Adrenal gland (tissue), 12 donors: ENCODE results near the gene CD300H. TPM values are rescaled to one million over a fixed set of nuclear protein-coding genes. Genes with fewer than 3 reads are reported as not detected.
"Not testable (repeated sequence)": the region's sequence is repeated elsewhere in the genome, so short reads cannot be mapped to it uniquely, and the experiment has no call there.

Experiments
- DNase-seq, 7 donors: peaks; one replicate each; pipeline ENCODE4 v3.0.0-alpha.2; 2019 to 2020
- H3K27ac ChIP-seq, 5 donors: fragments of 200-600 bp; sonication (generic) in 4 of 5; 1 replicate in 3 of 5; 2 replicates in 2 of 5; pipeline versions ENCODE4 v1.5.1 to v1.8.0; 2016 to 2020; ENCODE audit warnings: mild to moderate bottlenecking in 1 of 5
- H3K27me3 ChIP-seq: fragments of 200-600 bp; 2 replicates; pipeline ENCODE4 v1.8.0; 2021
- H3K36me3 ChIP-seq, 2 donors: fragments of 200-600 bp; replicated peaks in 1 of 2; 1 replicate in 1 of 2; 2 replicates in 1 of 2; pipeline versions ENCODE4 v1.5.1 to v1.8.0; 2018 to 2022
- H3K4me1 ChIP-seq, 2 donors: fragments of 200-600 bp; replicated peaks in 1 of 2; 1 replicate in 1 of 2; 2 replicates in 1 of 2; pipeline versions ENCODE4 v1.5.1 to v1.8.0; 2018 to 2021
- H3K4me3 ChIP-seq, 4 donors: fragments of 200-600 bp; sonication (generic) in 3 of 4; one replicate each; pipeline ENCODE4 v1.5.1; 2016 to 2018
- H3K9me3 ChIP-seq, 3 donors: fragments of 200-600 bp; sonication (generic) in 1 of 3; replicated peaks in 1 of 3; 1 replicate in 2 of 3; 2 replicates in 1 of 3; pipeline versions ENCODE4 v1.5.1 to v1.8.0; 2016 to 2021
- CTCF ChIP-seq, 6 experiments: fragments of 450-650 bp in 4 of 6; fragments of 200-600 bp in 2 of 6; sonication (generic) in 1 of 6; IDR thresholded peaks; 1 replicate in 5 of 6; 2 replicates in 1 of 6; pipeline versions ENCODE4 v1.5.1 to v1.8.0; 2016 to 2021; ENCODE audit warnings: antibody characterized with exemption in 6 of 6, mild to moderate bottlenecking in 2 of 6, moderate library complexity in 1 of 6
- POLR2A ChIP-seq, 2 donors: fragments of 450-650 bp; IDR thresholded peaks; one replicate each; pipeline ENCODE4 v1.6.1; 2017; ENCODE audit warnings: antibody characterized with exemption in 2 of 2, mild to moderate bottlenecking in 2 of 2, moderate library complexity in 1 of 2
- WGBS, 4 donors: extraction: QIAGEN DNeasy Blood & Tissue Kit in 2 of 4; methylation state at CpG; one replicate each; pipeline versions ENCODE4 v1.1.5 to v1.1.7; 2013 to 2017; 5-methylcytosine and 5-hydroxymethylcytosine counted together
- intact Hi-C, 2 donors: fragments of 100-400 bp; cut with DNase I; formaldehyde crosslinking; loops; one replicate each; pipeline versions ENCODE4 v1.14.1 to v1.15.0; 2022 to 2023
- polyA plus RNA-seq, 3 donors: library from polyadenylated mRNA; stranded (reverse); fragments of 200-250 nt in 2 of 3; fragments of 350-450 nt in 1 of 3; fragmentation: Illumina TruSeq in 1 of 3; extraction: RNeasy Lipid Tissue Mini Kit (QIAGEN cat#74804) in 1 of 3; gene quantifications; one replicate each; pipeline ENCODE4 v1.2.3, GENCODE V29; 2013 to 2014
- total RNA-seq, 9 donors: library from RNA; depleted of rRNA in 4 of 9; stranded (reverse); fragments of >200 nt in 4 of 9; fragments of 120-200 nt in 1 of 9; fragmentation: NEBNext Ultra II Directional in 1 of 9; extraction: Animal tissue kit (Norgen Biotek cat#: 25700) in 1 of 9; gene quantifications; one replicate each; pipeline versions ENCODE4 v1.1.0 to v1.2.4, GENCODE V29; 2013 to 2023
- donor health status: healthy with polysubstance abuse.
- donor health status: Bipolar disorder and iron deficiency.
- donor health status: DM: yes; HTN: yes; CAD: no.
- donor health status: DM: no; HTN: no; CAD: no.
- donor health status: DM: no; HTN: no; CAD: no.
- donor health status: DM: yes; HTN: yes; CAD: no.

CD300H gene
- total and polyA plus RNA-seq, 12 donors, result not detected

- H3K4me3 ChIP-seq, result no peak overlapping the region
- no peak for DNase-seq
- no peaks in the 10 kb centered on the region for H3K9me3 ChIP-seq
- no peaks in the 10 kb centered on the region for H3K36me3 ChIP-seq
- no peak overlapping the region for H3K27ac ChIP-seq
- no peaks in the 10 kb centered on the region for H3K27me3 ChIP-seq
- WGBS, 4 donors, result 86 to 94% (median 92%) methylated on average over 1 of the region's 1 CpG
- TF ChIP-seq POLR2A (IDR thresholded peaks at IDR 0.05), result no peak
- no peak for TF ChIP-seq CTCF (IDR thresholded peaks at IDR 0.05)
- intact Hi-C loops, result no loop called here
- no peaks in the 10 kb centered on the region for H3K4me1 ChIP-seq
These were observed 4.0 kb downstream of the CD300H start for GRCh38 chr17:74563358-74563757.

DNA sequence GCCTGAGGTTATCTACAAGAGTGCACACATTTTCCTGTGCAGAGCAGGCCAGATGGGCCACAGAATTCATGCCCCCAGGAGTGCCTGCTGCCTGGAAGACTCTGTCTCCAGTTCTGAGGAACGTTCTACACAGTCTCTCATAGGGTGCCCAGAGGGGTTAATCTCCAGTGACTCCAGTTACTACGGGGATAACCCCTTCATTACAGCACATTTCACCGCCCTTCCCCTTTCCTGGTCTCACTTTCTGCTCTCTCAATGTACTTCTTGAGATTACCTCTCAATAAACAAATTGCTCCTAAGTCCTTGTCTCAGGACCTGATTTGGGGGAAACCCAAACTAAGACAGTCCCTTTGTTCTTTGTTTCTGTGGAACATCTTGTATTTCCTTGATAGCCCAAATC is 5.7 kb downstream of the CD300H start:
- intact Hi-C loops, result no loop called here
- no peaks in the 10 kb centered on the region for H3K27me3 ChIP-seq
- no peaks in the 10 kb centered on the region for H3K4me1 ChIP-seq
- DNase-seq, result no peak
- WGBS, 4 donors, result 57 to 67% (median 58%) methylated on average over 3 of the region's 3 CpGs
- H3K27ac ChIP-seq, result no peak overlapping the region
- H3K4me3 ChIP-seq, result no peak overlapping the region
- no peaks in the 10 kb centered on the region for H3K9me3 ChIP-seq
- TF ChIP-seq CTCF (IDR thresholded peaks at IDR 0.05) (no peak), POLR2A (IDR thresholded peaks at IDR 0.05) (no peak)
- H3K36me3 ChIP-seq, result no peaks in the 10 kb centered on the region

- Histone ChIP-seq H3K9me3 (no peaks in the 10 kb centered on the region), H3K27ac (no peak overlapping the region), H3K27me3 (no peaks in the 10 kb centered on the region), H3K36me3 (no peaks in the 10 kb centered on the region), H3K4me3 (no peak overlapping the region), H3K4me1 (no peaks in the 10 kb centered on the region)
- 68 to 86% (median 74%) methylated on average over 6 of the region's 6 CpGs for WGBS, 4 donors
- intact Hi-C loops, result no loop called here
- TF ChIP-seq CTCF (IDR thresholded peaks at IDR 0.05), result no peak
- TF ChIP-seq POLR2A (IDR thresholded peaks at IDR 0.05), result no peak
- DNase-seq, result no peak
These were observed 8.3 kb downstream of the CD300H start for GRCh38 chr17:74558882-74559519.

DNA sequence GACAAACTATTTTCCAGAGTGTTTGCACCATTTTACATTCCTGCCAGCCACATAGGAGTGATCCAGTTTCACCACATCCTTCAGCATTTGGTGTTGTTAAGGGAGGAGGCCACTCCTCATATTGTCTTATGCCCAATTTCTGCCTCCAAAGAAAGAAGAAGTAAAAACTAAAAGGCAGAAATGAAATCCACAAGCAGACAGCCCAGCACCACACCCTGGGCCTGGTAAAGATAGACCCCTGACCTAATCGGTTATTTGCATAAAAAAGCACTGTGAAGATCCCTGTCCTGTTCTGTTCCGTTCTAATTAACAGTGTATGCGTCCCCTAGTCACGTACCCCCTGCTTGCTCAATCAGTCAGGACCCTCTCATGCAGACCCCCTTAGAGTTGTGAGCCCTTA is 8.9 kb downstream of the CD300H start:
- H3K4me1 ChIP-seq, H3K9me3 ChIP-seq, intact Hi-C loops, H3K27ac ChIP-seq, H3K27me3 ChIP-seq, DNase-seq, H3K4me3 ChIP-seq, H3K36me3 ChIP-seq: not testable (repeated sequence)
- 67 to 80% (median 76%) methylated on average over 4 of the region's 4 CpGs for WGBS, 4 donors

- H3K4me1 ChIP-seq, result no peaks in the 10 kb centered on the region
- H3K36me3 ChIP-seq, result no peaks in the 10 kb centered on the region
- no peak for DNase-seq
- TF ChIP-seq CTCF (IDR thresholded peaks at IDR 0.05), result no peak
- no peak for TF ChIP-seq POLR2A (IDR thresholded peaks at IDR 0.05)
- intact Hi-C loops, result no loop called here
- 61 to 76% (median 66%) methylated on average over 7 of the region's 7 CpGs for WGBS, 4 donors
- H3K27me3 ChIP-seq, result no peaks in the 10 kb centered on the region
- H3K27ac ChIP-seq, result no peak overlapping the region
- H3K4me3 ChIP-seq, result no peak overlapping the region
- H3K9me3 ChIP-seq, result no peaks in the 10 kb centered on the region
These were observed 11.8 kb downstream of the CD300H start for GRCh38 chr17:74555427-74555940.
